PC-3 (cell line): ENCODE measurements around the gene PMPCB.

ENCODE experiments used
- CTCF ChIP-seq: fragments of 300-600 bp; sonication (generic); conservative IDR thresholded peaks from 2 replicates; pipeline ENCODE4 v1.5.1; 2017; ENCODE audit warnings: antibody characterized with exemption, low read depth, mild to moderate bottlenecking, low read length
- EZH2 ChIP-seq: fragments of 300-600 bp; sonication (generic); IDR thresholded peaks from one replicate; pipeline ENCODE4 v1.6.1; 2017; ENCODE audit warnings: antibody characterized with exemption, mild to moderate bottlenecking, low read length; ENCODE audit not compliant: unreplicated experiment

- TF ChIP-seq CTCF = no peak
- TF ChIP-seq EZH2 = no peak
These were observed 46.7 kb downstream of the PMPCB start for GRCh38 chr7:103343758-103344452.
